GM21619 (cell line): ENCODE data around the gene SVIL.
"Not testable (repeated sequence)": the region's sequence is repeated elsewhere in the genome, so short reads cannot be mapped to it uniquely, and the experiment has no call there.

Source experiments
- ATAC-seq: cut with Tn5 transposase; IDR thresholded peaks from one replicate; pipeline ENCODE4 v1.9.1; 2021; ENCODE audit not compliant: unreplicated experiment

The SVIL gene

GRCh38 chr10:29522061-29522855 lies 112.5 kb downstream of the SVIL start:
- ATAC-seq, result no peak

- no peak for ATAC-seq
Measured at GRCh38 chr10:29519659-29520058, 115.1 kb downstream of the SVIL start.

- ATAC-seq, result no peak
Measured at GRCh38 chr10:29517352-29517923, 117.3 kb downstream of the SVIL start.

DNA sequence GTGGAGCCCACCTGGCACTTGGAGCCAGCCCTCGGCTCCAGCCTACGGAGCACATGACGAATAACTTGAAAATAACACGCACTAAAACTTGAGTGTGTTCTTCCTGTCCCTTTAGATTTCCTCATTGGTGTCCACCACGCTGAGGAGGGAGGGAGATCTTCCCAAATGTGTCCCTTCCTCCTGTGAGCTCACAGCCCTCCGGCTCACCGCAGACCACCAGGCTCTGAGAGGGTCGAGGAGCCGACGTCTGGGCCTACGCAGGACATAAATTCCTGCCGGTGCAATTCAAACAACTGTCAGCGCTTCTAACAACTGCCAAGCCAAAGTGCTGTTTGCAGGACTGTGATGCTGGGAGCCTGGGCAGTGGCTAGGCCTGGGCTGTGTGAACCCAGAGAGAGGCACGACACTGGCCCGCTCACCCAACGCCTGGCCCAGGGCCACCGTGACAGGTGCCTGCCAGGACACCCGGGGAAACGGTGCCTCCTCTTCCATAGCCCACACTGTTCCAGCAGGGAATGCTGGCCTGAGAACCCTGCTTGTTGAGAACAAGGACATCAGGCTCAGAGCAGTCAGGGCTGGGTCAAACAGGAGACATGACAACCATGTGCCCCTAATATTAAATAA lies 118.3 kb downstream of the SVIL start:
- ATAC-seq, result not testable (repeated sequence)

GRCh38 chr10:29515879-29516278 lies 118.9 kb downstream of the SVIL start:
- ATAC-seq, result not testable (repeated sequence)

- ATAC-seq, result not testable (repeated sequence)
Measured at GRCh38 chr10:29515104-29515503, 119.7 kb downstream of the SVIL start.

DNA sequence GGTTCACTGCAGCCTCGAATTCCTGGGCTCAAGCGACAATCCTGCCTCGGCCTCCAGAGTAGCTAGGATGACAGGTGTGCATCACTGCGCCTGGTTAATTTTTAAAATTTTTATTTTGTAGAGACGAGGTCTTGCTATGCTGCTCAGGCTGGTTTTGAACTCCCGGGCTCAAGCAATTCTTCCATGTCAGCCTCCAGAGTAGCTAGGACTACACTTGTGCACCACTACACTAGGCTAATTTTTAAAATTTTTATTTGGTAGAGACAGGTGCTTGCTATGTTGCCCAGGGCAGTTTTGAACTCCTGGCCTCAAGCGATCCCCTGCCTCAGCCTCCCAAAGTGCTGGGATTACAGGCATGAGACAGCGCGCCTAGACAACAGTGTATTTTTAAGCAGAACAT lies 120.5 kb downstream of the SVIL start:
- ATAC-seq, result no peak

DNA sequence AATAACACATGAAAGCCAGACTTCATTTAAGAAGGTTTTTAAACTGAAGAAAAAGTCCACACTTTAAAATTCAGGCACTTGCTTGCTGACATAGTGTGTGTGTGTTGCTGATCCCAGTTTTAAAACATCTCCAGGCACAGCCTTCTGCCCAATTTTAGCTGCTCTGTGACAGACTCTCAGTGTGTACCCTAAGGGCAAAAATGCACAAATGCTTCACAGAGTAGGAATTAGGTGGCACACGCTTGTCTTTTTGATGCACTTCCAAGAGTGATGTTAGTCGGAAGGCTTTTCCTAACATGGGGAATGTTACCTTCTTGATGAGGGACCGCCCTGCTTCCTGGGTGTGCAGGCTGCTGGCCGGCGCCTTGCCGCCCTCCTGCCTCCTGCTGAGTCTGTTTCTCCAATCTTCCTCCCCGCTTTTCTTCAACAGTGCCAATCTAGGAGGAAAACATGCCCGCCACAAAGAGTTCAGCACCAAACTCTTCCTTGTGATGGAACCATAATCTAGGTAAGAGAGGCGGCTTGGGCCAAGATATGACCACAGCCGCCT lies 122.3 kb downstream of the SVIL start:
- no peak for ATAC-seq

DNA sequence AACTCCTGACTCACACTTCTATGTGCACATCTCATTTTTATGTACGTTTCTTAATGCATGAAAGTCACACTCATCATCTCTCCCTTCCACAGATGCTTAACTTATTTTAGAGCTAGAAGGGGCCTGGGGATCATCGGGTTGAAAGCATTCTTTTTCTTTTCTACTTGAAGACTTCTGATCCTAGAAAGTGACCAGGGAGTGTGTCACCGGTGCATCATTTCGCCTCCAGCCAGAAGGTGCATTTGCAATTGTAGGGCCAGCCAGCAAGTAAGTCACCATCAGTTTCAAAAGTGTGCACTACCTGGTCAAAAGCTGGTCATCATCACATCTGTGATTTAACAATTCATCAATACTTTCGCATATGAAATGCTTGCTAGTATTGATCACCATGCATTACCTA lies 123.0 kb downstream of the SVIL start:
- not testable (repeated sequence) for ATAC-seq

DNA sequence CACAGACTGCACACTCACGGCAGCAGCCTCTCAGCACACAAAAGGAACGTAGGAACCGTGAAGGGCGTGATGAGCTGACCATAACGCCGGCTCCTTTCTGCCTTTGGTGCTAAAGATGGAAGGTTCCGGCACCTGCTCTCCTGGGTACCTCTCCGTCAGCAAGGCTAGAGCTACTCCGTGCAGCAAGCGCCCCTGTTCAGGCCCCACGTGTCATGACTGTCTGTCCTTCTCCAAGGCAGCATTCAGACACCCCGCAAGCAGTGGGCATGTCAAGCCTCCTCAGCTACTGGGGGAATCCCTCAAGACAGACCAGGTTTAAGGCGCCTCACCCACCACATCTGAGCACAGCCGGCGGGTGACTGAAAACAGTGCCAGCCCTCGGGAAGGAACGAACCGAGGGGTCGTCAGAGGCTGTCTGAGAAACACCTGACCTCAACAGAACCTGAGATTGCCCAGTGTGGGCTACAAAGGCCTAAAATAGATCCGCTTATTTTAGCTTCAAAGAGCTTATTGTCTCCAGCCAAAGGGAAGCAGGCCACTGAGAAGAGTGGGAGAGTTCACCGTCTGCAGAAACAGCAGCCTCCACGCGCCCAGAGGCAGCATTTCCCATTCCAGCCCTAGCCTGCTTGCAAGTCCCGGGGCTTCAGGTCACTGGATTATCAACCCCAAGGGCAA lies 124.2 kb downstream of the SVIL start:
- ATAC-seq, result not testable (repeated sequence)

GRCh38 chr10:29508554-29509244 lies 126.1 kb downstream of the SVIL start:
- no peak for ATAC-seq

GRCh38 chr10:29507750-29508149 lies 127.0 kb downstream of the SVIL start:
- not testable (repeated sequence) for ATAC-seq

GRCh38 chr10:29506324-29506921 lies 128.3 kb downstream of the SVIL start:
- ATAC-seq, result not testable (repeated sequence)

DNA sequence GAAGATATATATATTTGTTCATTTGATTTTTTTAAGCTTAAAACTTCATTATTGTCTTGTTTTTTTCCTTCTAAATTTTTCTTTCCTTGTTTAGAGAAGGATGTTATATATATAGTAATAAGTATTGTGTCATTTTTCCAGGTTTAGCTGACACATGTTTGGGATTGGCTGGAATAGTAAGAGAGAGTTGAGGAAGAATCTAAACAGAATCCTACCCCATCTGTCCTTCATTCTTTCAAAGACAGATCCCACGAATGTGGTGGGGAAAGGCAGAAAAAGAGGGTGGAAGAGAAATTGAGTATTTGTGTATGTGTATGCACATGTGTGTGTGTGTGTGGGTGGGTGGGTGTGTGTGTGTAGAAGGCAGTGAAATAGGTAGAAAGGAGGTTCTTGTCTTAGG lies 132.4 kb downstream of the SVIL start:
- no peak for ATAC-seq

DNA sequence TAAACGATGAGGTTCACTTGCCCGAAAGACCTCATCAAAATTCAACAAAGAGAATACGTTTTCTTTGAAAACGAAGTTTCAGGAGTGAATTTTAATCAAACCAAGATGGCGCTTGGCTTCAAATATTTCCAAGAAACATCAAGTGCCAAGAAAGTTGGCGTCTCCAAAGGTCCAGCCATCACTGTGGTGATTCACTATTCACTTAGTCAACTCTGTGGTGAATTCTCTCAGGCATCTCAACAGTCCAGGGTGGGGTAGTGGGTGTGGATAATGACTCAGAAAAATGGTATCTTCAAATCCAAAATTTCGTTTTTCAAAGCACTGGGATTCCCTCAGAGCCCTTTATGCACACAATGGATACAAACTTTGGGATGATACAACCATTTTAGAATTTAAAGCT lies 133.1 kb downstream of the SVIL start:
- no peak for ATAC-seq

DNA sequence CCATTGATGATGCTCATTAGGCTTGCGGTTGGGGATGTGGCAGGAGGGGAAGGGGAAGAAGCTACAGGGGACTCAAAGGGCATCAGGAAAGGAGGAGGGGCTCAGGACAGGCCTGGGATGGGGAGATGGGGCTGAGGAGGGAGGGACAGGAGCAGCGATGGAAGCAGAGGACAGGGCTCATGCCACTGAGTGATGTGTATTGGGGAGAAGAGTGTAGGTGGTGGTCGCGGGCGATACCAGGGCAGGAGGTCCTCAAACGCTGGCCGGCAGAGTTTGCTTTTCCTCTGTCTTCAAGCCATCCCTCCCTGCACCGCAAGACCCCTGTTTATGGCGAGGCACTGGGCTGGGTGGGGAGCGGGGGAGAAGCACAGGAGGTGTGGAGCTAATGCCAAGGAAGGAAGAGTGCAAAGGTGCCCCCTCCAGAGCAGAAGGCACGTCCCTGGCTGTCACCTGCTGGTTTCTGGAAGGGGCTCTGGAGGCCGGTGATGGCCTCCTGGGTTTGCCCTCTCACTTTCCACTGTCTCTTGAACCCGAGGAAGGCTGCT lies 134.7 kb downstream of the SVIL start:
- ATAC-seq, result no peak

- ATAC-seq, result peak; percentile 74
Measured at GRCh38 chr10:29496341-29497162, 138.2 kb downstream of the SVIL start.

DNA sequence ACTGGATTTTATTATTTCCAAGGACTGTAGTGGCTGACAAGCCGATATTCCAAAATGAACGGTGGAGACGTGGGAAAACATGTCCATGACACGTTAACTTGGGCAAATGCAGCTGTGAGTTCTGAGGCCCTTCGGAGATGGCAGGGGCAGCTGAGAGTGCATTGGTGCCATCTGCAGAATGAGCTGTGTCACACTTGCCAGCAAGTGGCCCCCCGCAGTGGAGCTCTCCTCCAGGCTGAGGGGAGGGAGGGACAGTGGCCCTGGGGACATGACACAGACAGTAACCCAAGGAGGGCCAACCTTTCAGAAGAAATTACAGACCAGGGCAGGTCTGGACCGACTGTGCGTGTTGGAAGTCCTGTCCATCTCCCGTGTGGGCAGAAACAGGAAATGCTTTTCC lies 139.4 kb downstream of the SVIL start:
- no peak for ATAC-seq

DNA sequence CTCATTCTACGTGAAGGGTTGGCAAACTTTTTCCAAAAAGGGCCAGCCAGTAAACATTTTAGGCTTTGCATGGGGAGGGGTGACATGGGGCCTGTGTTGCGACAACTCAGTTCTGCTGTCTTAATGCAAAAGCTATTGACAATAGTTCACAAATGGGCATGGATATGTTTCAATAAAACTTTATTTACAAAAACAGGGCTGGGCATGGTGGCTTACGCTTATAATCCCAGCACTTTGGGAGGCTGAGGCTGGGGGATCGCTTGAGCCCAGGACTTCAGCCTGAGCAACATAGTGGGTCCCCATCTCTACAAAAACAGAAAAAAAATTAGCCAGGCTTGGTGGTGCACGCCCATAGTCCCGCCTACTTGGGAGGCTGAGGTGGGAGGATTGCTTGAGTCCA lies 141.1 kb downstream of the SVIL start:
- no peak for ATAC-seq
